ENCODE data around the gene CDK14.
"Not testable (repeated sequence)": the region's sequence is repeated elsewhere in the genome, so short reads cannot be mapped to it uniquely, and the experiment has no call there.

The CDK14 gene

GRCh38 chr7:90886416-90886815 lies 290.3 kb downstream of the CDK14 start:
- no peak for DNase-seq (ENCODE audit: low read depth in 3 of 3, low spot score in 1 of 3)

GRCh38 chr7:90889210-90889609 lies 293.1 kb downstream of the CDK14 start:
- DNase-seq (ENCODE audit: low read depth in 3 of 3, low spot score in 1 of 3): no peak

GRCh38 chr7:90889644-90890043 lies 293.5 kb downstream of the CDK14 start:
- DNase-seq (ENCODE audit: low read depth in 3 of 3, low spot score in 1 of 3): no peak

GRCh38 chr7:90891529-90891928 lies 295.4 kb downstream of the CDK14 start:
- no peak for DNase-seq (ENCODE audit: low read depth in 3 of 3, low spot score in 1 of 3)

GRCh38 chr7:90892213-90892612 lies 296.1 kb downstream of the CDK14 start:
- no peak for DNase-seq (ENCODE audit: low read depth in 3 of 3, low spot score in 1 of 3)

GRCh38 chr7:90894122-90894521 lies 298.0 kb downstream of the CDK14 start:
- DNase-seq (ENCODE audit: low read depth in 3 of 3, low spot score in 1 of 3): no peak

- DNase-seq (ENCODE audit: low read depth in 3 of 3, low spot score in 1 of 3): no peak
Observed at GRCh38 chr7:90896458-90896857, 300.3 kb downstream of the CDK14 start.

GRCh38 chr7:90897961-90898469 lies 301.9 kb downstream of the CDK14 start:
- no peak for DNase-seq (ENCODE audit: low read depth in 3 of 3, low spot score in 1 of 3)

- DNase-seq (ENCODE audit: low read depth in 3 of 3, low spot score in 1 of 3): no peak
Observed at GRCh38 chr7:90900628-90901356, 304.7 kb downstream of the CDK14 start.

- DNase-seq (ENCODE audit: low read depth in 3 of 3, low spot score in 1 of 3): no peak
Observed at GRCh38 chr7:90903841-90904240, 307.7 kb downstream of the CDK14 start.

GRCh38 chr7:90910136-90910535 lies 314.0 kb downstream of the CDK14 start:
- no peak for DNase-seq (ENCODE audit: low read depth in 3 of 3, low spot score in 1 of 3)

- DNase-seq (ENCODE audit: low read depth in 3 of 3, low spot score in 1 of 3): no peak
Observed at GRCh38 chr7:90916319-90916718, 320.2 kb downstream of the CDK14 start.

GRCh38 chr7:90917539-90917938 lies 321.4 kb downstream of the CDK14 start:
- no peak for DNase-seq (ENCODE audit: low read depth in 3 of 3, low spot score in 1 of 3)

GRCh38 chr7:90918303-90918702 lies 322.2 kb downstream of the CDK14 start:
- DNase-seq (ENCODE audit: low read depth in 3 of 3, low spot score in 1 of 3): no peak

GRCh38 chr7:90919816-90920215 lies 323.7 kb downstream of the CDK14 start:
- DNase-seq (ENCODE audit: low read depth in 3 of 3, low spot score in 1 of 3): no peak

- no peak for DNase-seq (ENCODE audit: low read depth in 3 of 3, low spot score in 1 of 3)
Observed at GRCh38 chr7:90920336-90920735, 324.2 kb downstream of the CDK14 start.

GRCh38 chr7:90923541-90923997 lies 327.4 kb downstream of the CDK14 start:
- DNase-seq (ENCODE audit: low read depth in 3 of 3, low spot score in 1 of 3): no peak

GRCh38 chr7:90928700-90929424 lies 332.7 kb downstream of the CDK14 start:
- DNase-seq (ENCODE audit: low read depth in 3 of 3, low spot score in 1 of 3): not testable (repeated sequence)

- no peak for DNase-seq (ENCODE audit: low read depth in 3 of 3, low spot score in 1 of 3)
Observed at GRCh38 chr7:90931986-90932916, 336.1 kb downstream of the CDK14 start.

GRCh38 chr7:90933041-90933440 lies 336.9 kb downstream of the CDK14 start:
- DNase-seq (ENCODE audit: low read depth in 3 of 3, low spot score in 1 of 3): no peak

GRCh38 chr7:90933984-90934383 lies 337.9 kb downstream of the CDK14 start:
- DNase-seq (ENCODE audit: low read depth in 3 of 3, low spot score in 1 of 3): no peak

All from stimulated activated CD4-positive, alpha-beta T cell treated with anti-CD3 and anti-CD28 coated beads, TNF-alpha, amount 100 ng/mL, for 1 hour (primary cell).